HG03280 (cell line): ENCODE measurements around the gene KIAA1217.

Experiments used
- ATAC-seq: cut with Tn5 transposase; IDR thresholded peaks from one replicate; pipeline ENCODE4 v1.9.1; 2021; ENCODE audit warnings: mild to moderate bottlenecking, moderate library complexity; ENCODE audit not compliant: unreplicated experiment

Gene KIAA1217

DNA sequence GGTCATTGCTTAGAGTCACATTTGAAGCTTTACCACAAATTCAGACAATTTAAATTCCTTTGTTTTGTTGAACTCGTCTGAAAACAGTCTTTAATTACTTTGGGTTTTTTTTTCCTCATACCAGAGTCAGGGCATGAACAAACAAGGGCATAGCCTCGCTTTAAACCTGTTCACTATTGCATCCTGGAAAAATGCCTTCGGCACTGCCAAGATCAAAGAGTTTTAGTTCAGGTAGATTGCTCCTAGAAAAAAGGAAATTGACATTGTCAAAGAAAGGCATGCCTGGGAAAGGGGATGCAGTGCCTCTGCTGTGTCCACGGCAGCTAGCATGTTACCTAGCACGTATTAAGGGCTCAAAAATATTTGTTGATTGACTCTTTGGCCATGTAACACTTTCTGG, 279.7 kb downstream of the KIAA1217 start:
- ATAC-seq, result no peak

DNA sequence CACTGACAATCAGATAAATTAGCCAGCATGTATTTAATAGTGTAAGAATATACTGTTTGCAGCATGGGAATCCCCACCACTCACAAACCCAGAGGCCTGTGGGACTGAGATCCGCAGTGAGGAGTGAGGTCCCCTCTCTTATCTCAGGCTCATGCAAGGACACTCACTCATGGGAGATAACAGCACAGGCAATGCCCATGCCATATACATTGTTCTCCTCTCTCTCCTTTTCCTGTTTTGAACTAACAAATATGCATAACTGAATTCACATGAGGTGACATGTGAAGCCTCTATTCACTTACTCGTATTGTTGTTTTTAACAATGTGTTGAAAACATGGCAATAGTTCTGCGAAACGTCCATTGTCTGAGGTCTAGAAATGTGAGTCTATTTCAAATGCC, 284.2 kb downstream of the KIAA1217 start:
- no peak for ATAC-seq

DNA sequence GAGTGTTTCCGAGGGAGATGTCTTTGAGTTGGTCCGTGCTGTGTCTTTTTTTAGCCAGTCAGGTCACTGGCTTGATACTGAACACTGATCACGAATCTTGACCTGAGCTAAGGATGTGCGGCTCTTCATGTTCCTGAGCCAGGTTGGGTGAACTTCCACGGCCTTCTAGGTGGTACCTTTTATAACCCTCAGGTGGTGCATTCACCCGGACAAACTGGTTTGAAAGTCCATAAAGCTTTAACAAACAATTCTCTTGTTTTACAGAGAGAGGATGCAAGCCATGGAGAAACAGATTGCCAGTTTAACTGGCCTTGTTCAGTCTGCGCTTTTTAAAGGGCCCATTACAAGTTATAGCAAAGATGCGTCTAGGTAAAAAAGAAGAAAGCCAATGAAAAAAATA, 285.3 kb downstream of the KIAA1217 start:
- no peak for ATAC-seq

DNA sequence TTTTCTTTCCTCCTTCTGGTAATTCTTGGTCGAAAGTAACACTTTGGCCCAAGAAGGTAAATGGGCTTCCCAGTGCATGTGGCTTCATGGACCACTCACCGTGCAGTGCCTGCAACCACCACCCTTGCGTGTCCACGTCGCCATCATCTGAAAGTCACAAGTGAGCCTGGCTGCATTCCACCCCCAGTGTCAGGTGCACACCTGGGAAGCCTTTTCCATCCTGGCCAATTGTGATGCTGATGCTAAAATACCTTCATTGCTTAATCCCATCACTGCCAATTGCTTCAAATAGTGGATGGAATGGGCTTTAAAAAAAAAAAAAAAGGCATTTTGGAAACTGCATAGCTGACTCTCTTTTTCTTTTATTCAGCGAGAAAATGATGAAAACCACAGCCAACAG, 285.8 kb downstream of the KIAA1217 start:
- ATAC-seq, result no peak

DNA sequence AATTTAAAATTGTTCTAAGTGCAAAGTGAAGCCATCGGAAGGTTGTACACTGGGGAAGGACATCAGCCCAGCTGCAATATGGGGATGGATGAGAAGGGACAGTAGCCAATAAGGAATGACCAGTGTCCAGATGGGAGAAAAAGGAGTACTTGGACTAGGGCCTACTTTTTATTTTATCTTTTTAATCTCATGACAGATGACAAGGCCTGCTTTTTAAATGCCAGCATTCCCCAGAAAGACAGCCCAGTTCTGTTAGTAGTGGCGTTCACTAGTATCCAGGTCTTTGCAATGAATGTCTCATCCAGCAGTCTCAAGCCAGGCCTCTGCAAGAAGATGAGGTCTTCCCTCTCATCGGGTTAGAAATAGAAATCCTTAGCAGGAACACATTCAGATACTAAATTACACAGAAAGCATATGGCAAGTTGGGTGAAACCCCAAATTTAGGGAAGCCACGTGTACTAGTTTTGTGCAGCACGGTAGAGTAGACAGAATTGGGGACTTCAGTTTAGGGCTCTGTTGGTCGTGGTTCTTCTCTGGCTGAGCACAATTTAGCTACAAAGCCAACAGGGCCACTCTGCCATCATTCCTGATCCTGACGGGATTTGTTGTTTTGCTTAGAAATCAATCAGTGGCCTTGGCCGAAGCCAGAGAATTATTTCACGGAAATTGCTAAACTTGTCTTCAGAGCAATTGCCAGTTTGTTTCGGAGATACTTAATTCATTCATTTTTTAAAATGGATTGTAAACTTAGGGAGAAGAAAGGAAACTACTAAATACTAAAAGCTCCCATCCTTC, 286.9 kb downstream of the KIAA1217 start:
- ATAC-seq, result no peak

DNA sequence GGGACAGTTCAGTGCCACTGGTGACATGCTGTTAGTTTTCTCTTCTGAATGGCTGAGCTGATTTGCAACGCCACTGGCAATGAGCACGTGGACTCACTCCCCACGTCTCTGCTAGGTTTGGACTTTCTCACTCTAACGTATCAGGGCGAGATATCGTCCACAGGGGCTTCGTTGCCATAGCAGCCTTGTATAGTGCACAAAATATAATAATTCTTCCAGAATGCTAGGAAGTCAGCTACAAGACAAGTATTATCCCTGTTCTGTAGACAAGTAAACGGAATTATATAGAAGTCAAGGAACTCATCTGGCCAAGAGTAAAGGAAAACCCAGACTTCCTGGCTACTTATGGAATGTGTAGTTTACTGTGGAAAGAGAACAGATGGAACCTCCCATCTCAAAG, 288.0 kb downstream of the KIAA1217 start:
- ATAC-seq, result no peak

DNA sequence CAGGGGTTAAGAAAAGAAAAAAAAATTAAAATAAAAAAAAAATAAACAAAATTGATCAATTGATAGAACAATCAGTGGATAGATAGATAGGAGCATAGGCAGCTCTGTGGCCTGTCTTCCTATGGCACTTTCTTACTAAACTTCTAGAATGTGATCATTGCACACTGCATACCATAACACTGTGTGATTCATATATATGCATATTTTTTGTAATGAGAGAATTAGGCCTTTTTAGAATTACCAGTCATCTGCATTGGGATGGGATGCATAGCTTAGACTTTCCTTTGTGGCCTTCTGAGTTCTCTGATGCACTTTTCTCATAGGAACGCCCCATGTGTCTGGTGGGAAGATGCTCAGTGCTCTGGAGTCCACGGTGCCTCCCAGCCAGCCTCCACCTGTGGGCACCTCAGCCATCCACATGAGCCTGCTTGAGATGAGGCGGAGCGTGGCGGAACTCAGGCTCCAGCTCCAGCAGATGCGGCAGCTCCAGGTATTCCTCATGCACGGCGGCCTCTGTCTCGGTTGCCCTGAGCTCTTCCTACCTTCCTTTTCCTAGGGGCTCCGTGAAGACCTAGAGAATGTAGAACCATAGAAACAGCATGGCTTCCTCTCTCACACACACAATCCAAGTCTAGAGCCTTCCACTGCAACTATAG, 292.2 kb downstream of the KIAA1217 start:
- no peak for ATAC-seq

DNA sequence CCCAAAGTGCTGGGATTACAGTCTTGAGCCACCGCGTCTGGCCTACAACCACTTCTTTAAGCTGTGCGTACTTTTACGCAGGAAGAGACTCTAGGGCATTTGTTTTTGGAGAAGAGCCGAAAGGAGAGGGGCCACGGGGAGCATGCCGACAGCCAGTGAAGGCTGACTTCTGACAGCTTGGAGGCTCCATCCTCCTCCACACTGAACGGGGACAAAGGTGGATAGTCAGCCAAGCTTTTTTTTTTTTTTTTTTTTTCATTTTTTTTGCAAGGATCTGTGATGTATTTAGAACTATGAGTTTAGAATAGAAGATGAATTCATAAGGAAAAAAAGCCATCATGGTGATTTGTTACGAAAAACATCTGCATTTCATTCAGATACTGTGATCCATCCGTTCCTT, 293.1 kb downstream of the KIAA1217 start:
- ATAC-seq, result no peak

DNA sequence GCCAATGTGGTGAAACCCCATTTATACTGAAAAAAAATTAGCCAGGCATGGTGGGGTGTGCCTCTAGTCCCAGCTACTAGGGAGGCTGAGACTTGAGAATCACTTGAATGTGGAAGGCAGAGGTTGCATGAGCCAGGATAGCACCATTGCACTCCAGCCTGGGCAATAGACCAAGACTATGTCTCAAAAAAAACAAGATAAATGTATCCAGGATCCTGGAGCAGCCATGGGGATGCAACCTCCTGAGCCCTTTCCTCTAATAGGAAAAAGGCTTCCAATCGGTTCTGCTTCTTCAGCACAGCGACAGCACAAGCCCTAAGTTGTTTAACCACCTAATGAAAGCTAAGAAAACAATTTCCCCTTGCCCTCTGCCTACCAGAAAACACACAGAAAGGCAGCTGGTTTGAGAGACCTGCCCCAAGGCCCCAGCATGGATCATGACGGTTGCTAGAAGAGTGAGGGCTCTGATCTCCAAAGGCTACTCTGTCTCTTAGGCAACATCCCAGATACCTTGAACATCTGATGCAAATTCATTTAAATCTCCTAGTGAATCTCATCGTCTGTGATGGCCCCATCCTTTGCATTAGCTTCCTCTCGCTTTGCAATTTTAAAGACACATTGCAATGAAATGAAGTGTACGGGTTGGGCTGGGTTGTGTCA, 294.0 kb downstream of the KIAA1217 start:
- ATAC-seq, result no peak

DNA sequence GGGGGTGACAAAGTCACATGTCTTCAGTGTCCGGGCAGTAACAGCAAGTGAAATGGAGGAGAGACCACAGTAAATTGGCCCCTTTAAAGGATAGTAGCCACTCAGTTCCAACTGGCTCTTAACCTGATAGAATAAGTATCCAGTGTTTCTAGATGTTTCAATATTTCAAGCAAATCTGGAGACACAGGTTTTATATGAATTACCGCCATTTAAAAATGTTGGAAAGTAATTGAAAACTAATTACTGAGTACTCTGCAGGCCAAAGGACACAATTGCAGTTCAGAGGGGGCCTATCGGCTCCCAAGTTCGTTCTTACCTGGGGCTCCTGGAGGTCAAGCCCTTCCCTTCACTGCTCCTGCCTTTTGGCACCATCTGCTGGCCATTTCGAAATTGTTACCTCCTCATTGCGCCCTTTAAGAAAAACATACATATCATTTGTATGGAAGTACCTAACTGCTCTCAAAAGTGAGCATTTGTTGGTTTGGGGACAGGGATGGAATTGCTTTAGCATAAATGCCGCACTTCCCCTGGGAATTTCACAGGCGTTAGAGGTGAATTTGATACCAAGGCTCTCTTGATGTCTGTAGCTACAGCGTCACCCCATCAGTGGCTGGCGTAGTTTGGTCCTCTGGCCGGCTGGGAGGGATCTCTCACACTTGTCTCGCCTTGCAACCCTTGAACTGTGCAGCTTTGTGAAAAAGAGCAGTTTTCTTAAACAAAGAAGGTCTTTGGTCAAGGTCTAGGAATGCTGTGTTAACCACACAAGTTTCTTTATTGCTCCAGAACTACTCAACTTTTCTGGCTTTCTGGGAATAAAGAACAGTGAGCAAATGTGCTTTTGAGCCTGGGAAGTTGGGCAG, 294.8 kb downstream of the KIAA1217 start:
- ATAC-seq, result peak; percentile 78

DNA sequence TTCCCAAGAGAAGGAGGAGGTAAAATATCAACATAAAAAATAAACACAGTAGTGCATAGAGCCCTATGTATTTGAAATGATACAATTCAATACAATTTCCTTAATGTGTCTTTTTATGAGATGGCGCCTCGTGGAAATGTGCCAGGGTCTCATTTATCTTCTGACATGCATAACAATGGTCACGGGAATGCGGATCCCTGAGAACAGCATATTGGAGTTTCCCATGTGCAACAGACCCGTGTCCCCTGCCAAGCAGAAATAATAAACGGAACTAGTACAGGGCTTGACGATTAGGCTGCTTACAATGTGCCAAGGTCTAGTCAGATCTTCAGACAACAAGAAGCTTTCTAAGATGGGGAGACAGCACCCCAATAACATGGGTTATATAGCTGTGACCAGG, 296.8 kb downstream of the KIAA1217 start:
- no peak for ATAC-seq

DNA sequence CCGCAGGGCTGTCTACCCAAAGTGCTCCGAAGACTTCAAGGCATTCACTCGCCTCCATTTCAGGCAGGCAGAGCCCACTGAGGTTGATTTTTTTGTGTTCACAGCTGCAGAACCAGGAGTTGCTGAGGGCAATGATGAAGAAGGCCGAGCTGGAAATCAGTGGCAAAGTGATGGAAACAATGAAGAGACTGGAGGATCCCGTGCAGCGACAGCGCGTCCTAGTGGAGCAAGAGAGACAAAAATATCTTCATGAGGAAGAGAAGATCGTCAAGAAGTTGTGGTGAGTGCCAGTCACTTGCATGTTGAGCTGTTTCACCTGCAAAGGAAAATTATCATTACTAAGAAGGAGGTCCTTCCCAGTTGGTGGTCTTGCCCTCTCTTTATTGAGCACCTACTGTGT, 304.2 kb downstream of the KIAA1217 start:
- ATAC-seq, result no peak

DNA sequence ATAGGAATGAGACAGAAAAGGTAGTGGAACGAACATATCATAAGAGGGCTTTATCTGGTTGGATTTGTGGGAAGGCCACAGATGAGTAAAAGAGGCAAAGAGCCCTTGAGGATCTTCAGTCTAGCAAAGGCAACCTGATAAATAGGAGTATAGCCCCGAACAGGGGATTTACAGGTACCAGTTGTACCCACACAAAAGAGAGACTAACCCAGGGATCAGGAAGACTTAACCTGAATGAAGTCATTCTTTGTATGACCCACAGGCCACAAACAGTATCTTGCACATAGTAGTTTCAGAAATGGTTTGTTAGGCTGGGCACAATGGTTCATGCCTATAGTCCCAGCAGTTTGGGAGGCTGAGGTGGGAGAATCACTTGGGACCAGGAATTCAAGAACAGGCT, 306.5 kb downstream of the KIAA1217 start:
- ATAC-seq, result no peak

DNA sequence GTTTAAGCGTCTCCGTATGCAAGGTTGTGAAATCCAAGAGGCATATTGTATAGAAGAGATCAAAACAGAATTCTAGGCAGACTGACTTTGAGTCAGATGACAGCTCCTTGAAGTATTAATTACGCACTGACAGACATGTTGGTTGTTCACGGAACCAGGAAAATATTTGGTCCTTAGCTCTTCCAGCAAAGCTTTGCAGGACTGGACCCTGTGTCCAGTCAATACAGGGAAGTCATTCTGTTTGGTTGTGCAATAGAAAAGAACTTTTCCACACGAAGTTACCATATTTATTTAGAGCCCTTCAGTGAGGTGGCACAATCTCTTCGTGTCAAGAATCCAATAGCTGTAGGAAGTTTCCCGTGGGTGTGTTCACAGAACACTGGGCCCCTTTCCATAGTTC, 309.5 kb downstream of the KIAA1217 start:
- no peak for ATAC-seq

DNA sequence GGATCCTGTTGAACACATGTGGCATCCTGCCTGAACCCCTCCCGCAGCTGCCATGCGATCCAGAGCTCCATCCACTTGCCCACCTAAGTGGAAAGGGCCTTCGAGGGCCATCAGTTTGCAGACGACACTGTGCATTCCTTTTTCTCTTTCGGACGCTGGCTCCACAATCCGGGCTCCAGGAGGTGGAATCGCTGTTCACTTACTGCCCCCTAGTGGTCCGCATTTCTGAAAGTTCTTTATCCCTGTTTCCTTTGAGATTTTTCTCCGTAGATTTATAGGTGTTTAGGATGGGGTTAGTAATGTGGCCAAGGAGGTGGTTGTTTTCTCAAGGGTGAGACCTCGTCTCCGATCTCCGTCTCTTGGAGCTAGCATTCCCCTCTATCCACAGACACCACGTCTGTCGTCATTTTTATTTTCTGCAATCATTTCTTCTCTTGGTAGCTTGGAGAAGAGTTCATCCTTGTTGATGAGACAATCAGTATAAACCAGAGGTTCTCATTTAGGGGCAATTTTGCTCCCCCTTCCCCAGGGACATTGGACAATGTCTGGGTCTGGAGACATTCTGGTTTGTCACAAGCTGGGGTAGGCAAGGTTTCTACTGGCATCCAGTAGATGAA, 310.2 kb downstream of the KIAA1217 start:
- no peak for ATAC-seq

DNA sequence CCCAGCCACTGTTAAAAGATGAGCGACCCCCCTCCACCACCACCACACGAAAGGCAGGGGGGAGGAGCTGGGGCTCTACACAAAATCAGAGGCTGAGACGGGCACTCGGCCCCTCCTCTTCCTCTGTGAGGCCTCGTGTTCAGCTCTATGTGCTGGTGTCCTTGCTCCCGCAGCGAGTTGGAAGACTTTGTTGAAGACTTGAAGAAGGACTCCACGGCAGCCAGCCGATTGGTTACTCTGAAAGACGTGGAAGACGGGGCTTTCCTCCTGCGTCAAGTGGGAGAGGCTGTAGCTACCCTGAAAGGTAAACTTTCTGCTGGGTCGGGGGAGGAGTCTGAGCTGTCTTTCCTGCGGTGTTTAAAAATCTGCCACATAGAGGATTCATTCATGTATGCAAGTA, 311.0 kb downstream of the KIAA1217 start:
- peak; percentile 32 for ATAC-seq

DNA sequence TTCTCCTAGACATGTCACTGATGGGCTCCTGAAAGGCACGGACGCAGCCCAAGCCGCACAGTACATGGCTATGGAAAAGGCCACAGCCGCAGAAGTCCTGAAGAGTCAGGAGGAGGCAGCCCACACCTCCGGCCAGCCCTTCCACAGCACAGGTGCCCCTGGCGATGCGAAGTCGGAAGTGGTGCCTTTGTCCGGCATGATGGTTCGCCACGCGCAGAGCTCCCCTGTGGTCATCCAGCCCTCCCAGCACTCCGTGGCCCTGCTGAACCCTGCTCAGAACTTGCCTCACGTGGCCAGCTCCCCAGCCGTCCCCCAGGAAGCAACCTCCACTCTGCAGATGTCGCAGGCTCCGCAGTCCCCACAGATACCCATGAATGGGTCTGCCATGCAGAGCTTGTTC, 315.4 kb downstream of the KIAA1217 start:
- ATAC-seq, result no peak

DNA sequence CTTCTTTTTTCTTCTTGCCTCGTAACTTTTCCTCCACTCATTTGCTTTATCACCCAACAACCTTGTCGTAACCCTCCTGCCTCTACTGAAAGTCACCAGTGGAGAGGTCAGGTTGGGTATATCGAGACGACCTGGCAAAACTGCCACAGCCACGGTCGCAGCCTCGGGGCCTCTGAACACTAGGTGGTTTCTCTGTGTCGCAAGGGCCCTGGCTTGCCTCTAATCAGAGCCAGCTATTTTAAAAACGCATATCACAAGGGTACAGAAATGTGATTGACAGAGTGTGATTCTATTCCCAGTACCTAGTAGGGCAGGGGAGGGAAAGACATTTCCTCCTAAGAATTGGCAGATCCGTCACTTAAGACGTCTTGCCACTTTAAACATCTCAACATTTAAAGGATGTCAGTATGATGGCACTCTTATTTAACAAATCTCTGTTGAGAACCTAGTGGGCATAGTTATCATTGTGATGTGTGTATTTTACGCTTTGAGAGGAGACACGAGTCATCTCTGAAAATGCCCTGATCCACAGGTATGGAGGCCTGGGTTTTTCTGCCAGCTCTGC, 317.2 kb downstream of the KIAA1217 start:
- ATAC-seq, result no peak

DNA sequence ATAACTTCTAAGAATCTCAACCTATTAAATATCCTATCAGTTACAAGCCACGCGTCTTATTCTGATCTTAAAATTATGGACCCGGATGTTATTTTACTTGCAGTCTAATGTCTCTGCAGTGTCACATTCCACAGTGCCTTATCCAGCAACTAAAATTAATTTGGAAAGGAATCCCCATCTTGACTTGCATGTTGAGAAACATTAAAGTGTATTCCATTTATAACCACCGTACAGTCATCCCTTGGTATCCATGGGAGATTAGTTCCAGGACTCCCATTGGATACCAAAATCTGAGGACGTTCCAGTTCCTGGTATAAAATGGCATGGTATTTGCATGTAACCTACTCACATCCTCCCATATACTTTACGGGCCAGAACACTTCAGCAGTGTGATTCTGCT, 320.0 kb downstream of the KIAA1217 start:
- no peak for ATAC-seq

DNA sequence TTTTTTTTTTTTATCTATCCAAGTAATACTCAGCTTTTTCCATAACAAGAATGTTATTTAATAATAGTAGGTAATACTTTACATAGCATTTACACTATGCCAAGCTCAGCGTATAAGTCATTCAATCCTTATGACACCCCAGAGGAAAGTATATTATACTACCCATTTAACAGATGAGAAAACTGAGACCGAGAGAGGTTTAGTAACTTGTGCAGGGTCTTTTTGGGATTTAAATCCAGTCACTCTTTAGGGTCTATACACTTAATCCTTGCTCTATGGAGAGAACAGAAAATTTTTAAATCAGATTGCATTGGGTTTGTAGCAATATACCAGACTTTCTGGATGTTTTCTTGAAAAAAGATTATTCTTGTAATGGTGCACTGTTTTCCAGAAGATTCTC, 322.5 kb downstream of the KIAA1217 start:
- no peak for ATAC-seq
